Measurements from ENCODE around the gene CDH13.

The CDH13 gene

GRCh38 chr16:83839561-83839960 is 1212.8 kb downstream of the CDH13 start:
- POLR2A ChIA-PET = no interaction called here
- no peak for TF ChIP-seq CTCF (IDR thresholded peaks at IDR 0.05; ENCODE audit: control extremely low read depth, extremely low read depth, low read depth, missing control alignments)
- CTCF ChIA-PET = no interaction called here
- no peak for DNase-seq (ENCODE audit: extremely low spot score)

- TF ChIP-seq CTCF (IDR thresholded peaks at IDR 0.05; ENCODE audit: control extremely low read depth, extremely low read depth, low read depth, missing control alignments) = no peak
- no peak for DNase-seq (ENCODE audit: extremely low spot score)
- CTCF ChIA-PET = no interaction called here
- POLR2A ChIA-PET = no interaction called here
These were observed 1213.4 kb downstream of the CDH13 start for GRCh38 chr16:83840060-83840617.

- DNase-seq (ENCODE audit: extremely low spot score) = no peak
- ChIA-PET CTCF (interaction anchor here (1.2 to 1.6 kb wide), 2 partner anchors 15 to 17 kb away, joined by 3 to 5 read pairs; no protein-coding TSS in a partner anchor), POLR2A (interaction anchor here (0.5 kb wide), 1 partner anchor 28 kb away, joined by 3 read pairs; no protein-coding TSS in a partner anchor)
- no peak for TF ChIP-seq CTCF (IDR thresholded peaks at IDR 0.05; ENCODE audit: control extremely low read depth, extremely low read depth, low read depth, missing control alignments)
These were observed 1215.5 kb downstream of the CDH13 start for GRCh38 chr16:83842291-83842690.

GRCh38 chr16:83842756-83843507 is 1216.2 kb downstream of the CDH13 start:
- no peak for DNase-seq (ENCODE audit: extremely low spot score)
- ChIA-PET CTCF (interaction anchor here (1.2 to 1.6 kb wide), 2 partner anchors 16 to 17 kb away, joined by 3 to 5 read pairs; no protein-coding TSS in a partner anchor), POLR2A (no interaction called here)
- no peak for TF ChIP-seq CTCF (IDR thresholded peaks at IDR 0.05; ENCODE audit: control extremely low read depth, extremely low read depth, low read depth, missing control alignments)

- no peak for DNase-seq (ENCODE audit: extremely low spot score)
- ChIA-PET CTCF (interaction anchor here (1.6 kb wide), 2 partner anchors 17 kb away, joined by 3 to 5 read pairs; no protein-coding TSS in a partner anchor), POLR2A (no interaction called here)
- no peak for TF ChIP-seq CTCF (IDR thresholded peaks at IDR 0.05; ENCODE audit: control extremely low read depth, extremely low read depth, low read depth, missing control alignments)
These were observed 1216.9 kb downstream of the CDH13 start for GRCh38 chr16:83843657-83844056.

- DNase-seq (ENCODE audit: extremely low spot score) = no peak
- POLR2A ChIA-PET = no interaction called here
- no peak for TF ChIP-seq CTCF (IDR thresholded peaks at IDR 0.05; ENCODE audit: control extremely low read depth, extremely low read depth, low read depth, missing control alignments)
- CTCF ChIA-PET = interaction anchor here (1.1 to 1.6 kb wide), 2 partner anchors 9 to 15 kb away, joined by 3 read pairs; no protein-coding TSS in a partner anchor
These were observed 1218.5 kb downstream of the CDH13 start for GRCh38 chr16:83845263-83845662.

All from GM10248 (cell line).